Thyroid gland (tissue), 4 donors: ENCODE data around the gene PARD3B.

ENCODE experiments used
- CTCF ChIP-seq, 6 experiments: fragments of 200-600 bp in 3 of 6; fragments of 450-650 bp in 3 of 6; sonication (generic) in 3 of 6; IDR thresholded peaks; one replicate each; pipeline ENCODE4 v1.5.1; 2016 to 2019; ENCODE audit warnings: antibody characterized with exemption in 6 of 6, mild to moderate bottlenecking in 2 of 6, inconsistent platforms in 1 of 6, moderate library complexity in 1 of 6
- POLR2A ChIP-seq, 2 donors: fragments of 450-650 bp; IDR thresholded peaks; one replicate each; pipeline ENCODE4 v1.6.1; 2017; ENCODE audit warnings: antibody characterized with exemption in 2 of 2, mild to moderate bottlenecking in 2 of 2, moderate library complexity in 1 of 2

DNA sequence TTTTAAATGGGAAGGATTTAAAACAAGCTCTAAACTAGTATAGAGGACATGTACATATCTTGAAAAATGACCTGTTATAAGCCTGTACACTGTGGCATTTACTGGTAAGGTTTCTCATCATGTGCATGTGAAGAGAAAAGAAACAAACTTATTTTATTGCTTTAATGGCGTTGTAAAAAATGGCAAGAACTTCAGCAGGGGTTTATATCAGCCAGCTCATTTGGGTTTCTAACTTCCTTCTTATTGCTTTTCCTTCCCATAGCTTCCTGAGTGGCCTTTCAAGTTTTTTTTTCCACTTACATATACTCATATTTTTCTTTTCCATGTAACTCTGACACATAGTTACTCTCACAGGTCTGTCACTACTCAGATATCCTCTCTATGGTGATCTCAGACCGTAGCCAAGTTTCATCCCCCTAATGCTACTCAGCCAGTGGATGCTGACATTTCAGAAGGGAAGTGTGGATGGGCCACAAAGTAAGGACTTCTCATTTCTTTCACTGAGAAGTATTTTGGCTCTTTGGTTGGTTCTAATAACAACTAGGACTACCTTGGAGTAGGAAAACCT is 198.2 kb downstream of the PARD3B start:
- no peak for TF ChIP-seq CTCF (IDR thresholded peaks at IDR 0.05)
- no peak for TF ChIP-seq POLR2A (IDR thresholded peaks at IDR 0.05)
